HG03196 (cell line): ENCODE measurements around the gene CHAMP1.

Experiments used
- ATAC-seq: cut with Tn5 transposase; IDR thresholded peaks from one replicate; pipeline ENCODE4 v1.9.1; 2021; ENCODE audit not compliant: unreplicated experiment

CHAMP1 gene

GRCh38 chr13:114296902-114297301 lies 17.4 kb upstream of the CHAMP1 start:
- ATAC-seq, result no peak

- no peak for ATAC-seq
Observed at GRCh38 chr13:114298866-114299265, 15.4 kb upstream of the CHAMP1 start.

- ATAC-seq, result no peak
Observed at GRCh38 chr13:114299604-114300305, 14.5 kb upstream of the CHAMP1 start.

- ATAC-seq, result no peak
Observed at GRCh38 chr13:114303700-114304327, 10.5 kb upstream of the CHAMP1 start.

- no peak for ATAC-seq
Observed at GRCh38 chr13:114304346-114305034, 9.8 kb upstream of the CHAMP1 start.

GRCh38 chr13:114309086-114309485 lies 5.2 kb upstream of the CHAMP1 start:
- no peak for ATAC-seq

- ATAC-seq, result no peak
Observed at GRCh38 chr13:114309806-114310410, 4.4 kb upstream of the CHAMP1 start.

- no peak for ATAC-seq
Observed at GRCh38 chr13:114310956-114311355, 3.3 kb upstream of the CHAMP1 start.

GRCh38 chr13:114311387-114311786 lies 2.9 kb upstream of the CHAMP1 start:
- no peak for ATAC-seq

GRCh38 chr13:114311908-114312307 lies 2.4 kb upstream of the CHAMP1 start:
- ATAC-seq, result no peak

GRCh38 chr13:114313061-114313860 lies 1.0 kb upstream of the CHAMP1 start:
- ATAC-seq, result no peak

GRCh38 chr13:114315074-114315785 lies 927 bp downstream of the CHAMP1 start:
- no peak for ATAC-seq

GRCh38 chr13:114318624-114319023 lies 4.3 kb downstream of the CHAMP1 start:
- ATAC-seq, result no peak

GRCh38 chr13:114319441-114319913 lies 5.2 kb downstream of the CHAMP1 start:
- no peak for ATAC-seq

- ATAC-seq, result no peak
Observed at GRCh38 chr13:114320065-114320464, 5.8 kb downstream of the CHAMP1 start.

GRCh38 chr13:114321256-114321655 lies 7.0 kb downstream of the CHAMP1 start:
- no peak for ATAC-seq

GRCh38 chr13:114323349-114323748 lies 9.0 kb downstream of the CHAMP1 start:
- no peak for ATAC-seq

GRCh38 chr13:114324334-114324733 lies 10.0 kb downstream of the CHAMP1 start:
- ATAC-seq, result no peak

- no peak for ATAC-seq
Observed at GRCh38 chr13:114325729-114326128, 11.4 kb downstream of the CHAMP1 start.

- no peak for ATAC-seq
Observed at GRCh38 chr13:114328034-114328433, 13.7 kb downstream of the CHAMP1 start.
